GM19463 (cell line): ENCODE results near the gene IMMT.
"Not testable (repeated sequence)": the region's sequence is repeated elsewhere in the genome, so short reads cannot be mapped to it uniquely, and the experiment has no call there.

Source experiments
- ATAC-seq: cut with Tn5 transposase; IDR thresholded peaks from one replicate; pipeline ENCODE4 v1.9.1; 2021; ENCODE audit warnings: mild to moderate bottlenecking, moderate library complexity; ENCODE audit not compliant: unreplicated experiment

IMMT gene

DNA sequence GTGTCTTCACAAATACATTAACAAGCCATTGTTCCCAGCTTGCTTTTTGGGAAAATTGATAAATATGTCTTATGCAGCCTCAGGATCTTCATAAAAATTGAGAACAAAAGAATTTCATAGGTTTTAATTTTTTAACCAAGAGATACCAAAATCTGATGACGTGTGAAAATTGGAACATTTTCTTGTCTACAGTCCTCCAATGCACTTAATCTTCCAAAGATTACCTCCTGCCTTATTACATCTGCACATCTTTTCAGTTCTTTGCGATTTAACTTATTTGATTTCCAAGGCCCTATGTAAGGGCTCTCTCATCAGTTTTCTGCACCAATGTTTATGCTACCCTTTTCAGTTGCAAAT lies 7.1 kb upstream of the IMMT start:
- ATAC-seq = no peak

DNA sequence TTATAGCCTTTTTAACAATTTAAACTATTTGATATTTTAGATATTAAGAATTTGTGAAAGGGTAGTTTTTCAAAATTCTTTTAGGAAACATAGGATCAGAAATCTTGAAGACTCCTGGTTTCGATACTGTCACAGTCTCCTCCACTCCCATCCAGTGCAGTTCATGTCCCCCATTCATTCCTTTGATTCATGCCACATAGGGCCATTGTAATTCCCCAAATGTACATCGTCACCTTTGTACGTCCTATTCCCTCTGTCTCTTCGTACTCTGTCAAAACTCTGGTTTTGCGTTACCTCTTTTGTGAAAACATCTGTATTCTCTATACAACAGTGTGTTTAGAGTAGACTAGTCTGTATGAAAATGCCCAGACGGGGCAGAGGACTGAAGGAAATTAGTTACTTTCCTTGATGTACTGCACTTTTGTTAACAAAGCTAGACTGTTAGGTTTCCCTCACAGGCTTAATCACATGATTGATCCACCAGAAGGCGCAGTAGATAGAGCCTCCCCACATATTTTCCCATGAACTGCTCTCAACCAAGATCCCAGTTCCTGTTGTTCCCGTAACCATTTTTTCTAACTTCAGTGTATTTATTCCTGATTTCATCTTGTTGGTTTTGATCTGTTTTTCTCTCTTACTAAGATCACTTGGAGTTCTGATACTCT lies 6.5 kb upstream of the IMMT start:
- no peak for ATAC-seq

- not testable (repeated sequence) for ATAC-seq
These were observed 5.3 kb upstream of the IMMT start for GRCh38 chr2:86200564-86200963.

GRCh38 chr2:86199834-86200177 lies 4.5 kb upstream of the IMMT start:
- no peak for ATAC-seq

GRCh38 chr2:86195808-86196387 lies 636 bp upstream of the IMMT start:
- no peak for ATAC-seq

DNA sequence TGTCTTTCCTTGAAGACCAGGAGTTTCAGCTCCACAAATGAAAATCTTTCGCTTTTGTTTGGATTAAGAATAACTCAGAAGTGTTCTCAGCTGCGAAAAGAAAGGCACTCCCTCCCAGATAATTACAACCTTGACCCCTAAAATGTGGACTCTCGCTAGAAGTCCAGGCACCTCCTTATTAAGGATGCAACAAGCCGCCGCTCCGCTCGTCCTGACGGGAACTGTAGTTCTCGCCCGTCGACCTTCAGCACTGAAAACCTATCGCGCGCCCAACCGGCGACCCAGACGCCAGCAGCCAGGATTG lies 559 bp downstream of the IMMT start:
- no peak for ATAC-seq

DNA sequence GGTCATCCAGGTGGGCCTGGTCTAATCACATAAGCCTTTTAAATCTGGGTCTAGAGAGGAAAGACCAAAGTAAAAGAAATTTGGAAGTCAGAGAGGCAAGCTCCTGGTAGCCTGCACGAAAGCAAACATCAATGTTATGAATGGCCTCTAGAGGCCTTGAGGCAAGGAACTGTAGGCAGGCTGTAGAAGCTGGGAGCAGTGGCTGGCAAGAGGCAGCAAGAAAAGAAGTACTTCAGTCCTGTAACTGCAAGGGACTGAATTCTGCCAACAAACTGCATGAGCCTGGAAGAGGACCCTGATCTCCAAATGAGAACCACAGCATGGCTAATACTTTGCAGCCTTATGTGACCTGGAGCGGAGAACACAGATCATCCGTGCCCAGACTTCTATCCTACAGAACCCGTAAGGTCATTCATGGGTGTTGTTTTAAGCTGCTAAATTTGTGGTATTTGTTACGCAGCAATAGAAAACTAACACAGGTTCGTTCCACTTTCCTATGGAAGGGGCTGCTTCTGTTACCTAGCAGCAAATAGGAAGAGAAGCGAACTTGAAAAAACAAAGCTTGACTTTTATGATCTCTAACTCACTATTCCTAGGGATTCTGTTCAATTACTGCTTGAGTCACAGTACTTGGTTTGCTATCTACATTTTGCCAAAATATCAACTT lies 1.2 kb downstream of the IMMT start:
- no peak for ATAC-seq

- ATAC-seq = no peak
These were observed 5.4 kb downstream of the IMMT start for GRCh38 chr2:86189782-86190416.

- no peak for ATAC-seq
These were observed 8.8 kb downstream of the IMMT start for GRCh38 chr2:86186431-86186830.

- no peak for ATAC-seq
These were observed 9.6 kb downstream of the IMMT start for GRCh38 chr2:86185517-86186212.

DNA sequence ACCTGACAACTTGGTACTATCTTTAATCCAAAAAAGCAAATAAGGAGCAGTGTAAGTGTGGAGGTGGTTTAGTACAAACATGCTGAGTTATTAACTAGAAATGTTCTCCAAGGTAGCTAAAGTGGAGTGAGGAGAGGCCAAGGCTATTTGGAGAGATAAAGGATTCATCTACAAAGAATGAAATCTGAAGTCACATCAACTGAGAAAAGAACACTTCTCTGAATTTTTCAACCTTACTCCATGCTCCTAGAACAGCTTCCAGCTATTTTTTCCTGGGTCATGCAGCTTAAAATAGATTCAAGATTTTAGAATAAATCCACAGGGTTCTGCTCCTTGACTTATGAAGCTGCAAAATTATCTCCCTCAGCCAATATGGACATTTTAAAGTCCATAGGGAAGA lies 18.7 kb downstream of the IMMT start:
- ATAC-seq = no peak

- ATAC-seq = no peak
These were observed 19.4 kb downstream of the IMMT start for GRCh38 chr2:86175828-86176227.

- ATAC-seq = no peak
These were observed 20.8 kb downstream of the IMMT start for GRCh38 chr2:86174445-86174844.

GRCh38 chr2:86172610-86173009 lies 22.7 kb downstream of the IMMT start:
- ATAC-seq = no peak

- ATAC-seq = no peak
These were observed 24.0 kb downstream of the IMMT start for GRCh38 chr2:86171295-86171694.

GRCh38 chr2:86170449-86170848 lies 24.8 kb downstream of the IMMT start:
- no peak for ATAC-seq

DNA sequence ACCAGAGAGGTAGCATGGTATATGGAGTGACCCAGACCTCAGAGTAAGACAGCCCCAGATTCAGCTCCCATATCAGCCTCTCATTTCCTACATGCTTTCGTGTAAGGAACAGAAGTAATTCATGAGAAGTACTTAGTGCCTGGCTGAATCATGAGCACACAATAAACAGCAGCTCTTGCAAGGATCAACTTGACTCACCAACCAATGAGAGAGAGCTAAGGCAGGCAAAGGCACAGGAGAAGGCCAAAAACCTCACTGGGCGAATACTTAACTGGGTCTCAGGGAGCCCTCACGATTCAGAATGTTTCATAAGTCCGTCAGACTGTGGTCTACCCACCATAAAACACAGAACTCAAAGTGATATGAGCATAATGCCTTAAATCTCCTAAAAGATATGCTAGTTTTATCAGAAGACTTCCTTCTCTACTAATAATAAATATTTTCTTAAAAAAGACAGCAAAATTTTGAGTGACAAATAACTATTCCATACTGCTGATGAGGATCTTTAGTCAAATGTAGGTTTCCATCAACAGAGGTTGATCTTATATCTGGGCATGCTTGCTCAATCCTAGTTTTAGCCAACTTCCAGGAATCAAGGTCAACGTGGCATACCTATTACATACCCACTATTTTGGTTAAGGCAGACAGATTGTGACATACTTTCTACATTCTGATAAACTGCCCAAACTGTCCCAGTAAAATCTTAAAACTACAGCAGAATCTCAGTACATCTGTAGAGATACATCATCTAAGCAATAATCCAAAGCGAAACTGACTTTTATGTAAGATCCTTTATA lies 34.9 kb downstream of the IMMT start:
- ATAC-seq = no peak

- ATAC-seq = no peak
These were observed 37.0 kb downstream of the IMMT start for GRCh38 chr2:86158286-86158685.

GRCh38 chr2:86157009-86157556 lies 38.2 kb downstream of the IMMT start:
- no peak for ATAC-seq

DNA sequence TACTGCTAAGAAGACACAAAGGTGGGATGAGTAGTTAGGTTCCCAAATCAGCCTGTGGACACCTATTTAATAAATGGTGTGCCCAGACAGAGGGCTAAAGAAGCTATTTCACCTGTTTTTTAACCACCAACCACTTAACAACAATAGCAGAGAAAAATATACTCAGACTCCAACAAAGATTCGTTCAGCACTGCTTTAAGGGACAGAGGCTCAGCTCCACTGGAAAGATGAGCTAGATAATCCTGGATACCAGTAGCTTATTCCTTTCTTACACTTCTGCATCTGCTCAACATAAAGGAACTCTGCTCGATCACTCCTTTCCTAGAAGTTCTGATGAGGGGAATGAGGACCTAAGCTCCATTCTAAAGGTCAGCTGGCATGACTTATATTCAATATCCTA lies 44.8 kb downstream of the IMMT start:
- no peak for ATAC-seq

- ATAC-seq = no peak
These were observed 47.5 kb downstream of the IMMT start for GRCh38 chr2:86147793-86148192.
